GM21786 (cell line): ENCODE results near the gene EGFR.
A peak's percentile ranks its signal among the peaks of the same experiment; 100 is the strongest.

Experiments used
- ATAC-seq: cut with Tn5 transposase; IDR thresholded peaks from one replicate; pipeline ENCODE4 v1.9.1; 2021; ENCODE audit not compliant: unreplicated experiment

The EGFR gene

GRCh38 chr7:55240418-55241142 is 221.8 kb downstream of the EGFR start:
- ATAC-seq = no peak

GRCh38 chr7:55241958-55242357 is 223.1 kb downstream of the EGFR start:
- ATAC-seq = no peak

GRCh38 chr7:55242613-55243012 is 223.8 kb downstream of the EGFR start:
- ATAC-seq = no peak

- no peak for ATAC-seq
Measured at GRCh38 chr7:55244006-55244745, 225.4 kb downstream of the EGFR start.

- ATAC-seq = no peak
Measured at GRCh38 chr7:55245271-55245723, 226.5 kb downstream of the EGFR start.

- no peak for ATAC-seq
Measured at GRCh38 chr7:55246171-55246570, 227.4 kb downstream of the EGFR start.

- no peak for ATAC-seq
Measured at GRCh38 chr7:55247428-55247827, 228.6 kb downstream of the EGFR start.

GRCh38 chr7:55248526-55248925 is 229.7 kb downstream of the EGFR start:
- no peak for ATAC-seq

GRCh38 chr7:55249332-55249731 is 230.5 kb downstream of the EGFR start:
- ATAC-seq = no peak

GRCh38 chr7:55250313-55250712 is 231.5 kb downstream of the EGFR start:
- ATAC-seq = no peak

- no peak for ATAC-seq
Measured at GRCh38 chr7:55251313-55251712, 232.5 kb downstream of the EGFR start.

GRCh38 chr7:55251911-55252310 is 233.1 kb downstream of the EGFR start:
- no peak for ATAC-seq

- no peak for ATAC-seq
Measured at GRCh38 chr7:55252386-55252785, 233.6 kb downstream of the EGFR start.

- no peak for ATAC-seq
Measured at GRCh38 chr7:55253188-55253587, 234.4 kb downstream of the EGFR start.

GRCh38 chr7:55254242-55254595 is 235.4 kb downstream of the EGFR start:
- no peak for ATAC-seq

GRCh38 chr7:55254596-55255495 is 236.0 kb downstream of the EGFR start:
- peak; percentile 69 for ATAC-seq

- peak; percentile 75 for ATAC-seq
Measured at GRCh38 chr7:55255496-55256445, 237.0 kb downstream of the EGFR start.

GRCh38 chr7:55258631-55259030 is 239.8 kb downstream of the EGFR start:
- no peak for ATAC-seq

- no peak for ATAC-seq
Measured at GRCh38 chr7:55260171-55260570, 241.4 kb downstream of the EGFR start.

GRCh38 chr7:55260676-55261385 is 242.0 kb downstream of the EGFR start:
- ATAC-seq = no peak
